Measurements from ENCODE around the gene STN1.

DNA sequence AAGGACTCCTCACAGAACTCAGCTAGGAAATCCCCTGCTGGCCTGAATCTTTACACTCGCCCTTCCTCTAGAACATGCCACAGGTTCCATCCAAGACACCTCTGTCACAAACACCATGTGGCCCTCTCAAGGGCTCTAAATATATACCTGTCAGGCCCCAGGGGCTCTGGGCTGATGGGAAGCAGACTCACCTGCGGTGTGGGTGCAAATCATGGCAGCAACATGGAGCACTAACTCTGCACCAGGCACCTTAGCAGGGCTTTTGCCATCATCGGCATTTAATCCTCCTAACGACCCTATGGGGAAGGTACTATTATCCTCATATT lies 80.0 kb downstream of the STN1 start:
- TF ChIP-seq GATA2 (IDR thresholded peaks at IDR 0.05; ENCODE audit: low read depth, low read length) (no peak), GATA3 (IDR thresholded peaks at IDR 0.05; ENCODE audit: low read depth, low read length) (no peak)

Measured in SH-SY5Y (cell line).